Small intestine (tissue), 7 donors: Measurements from ENCODE around the gene RAB22A. TPM values are rescaled to one million over a fixed set of nuclear protein-coding genes. Genes with fewer than 3 reads are reported as not detected.
A peak's percentile ranks its signal among the peaks of the same experiment; 100 is the strongest.
"Not testable (repeated sequence)": the region's sequence is repeated elsewhere in the genome, so short reads cannot be mapped to it uniquely, and the experiment has no call there.

Source experiments
- DNase-seq, 2 donors: peaks; one replicate each; pipeline versions ENCODE4 v3.0.0 to v3.0.0-alpha.2; 2013
- FAIRE-seq: peaks from 2 replicates; lab custom pipeline; 2012; peaks lifted over from hg19 to GRCh38; lab: Jason Lieb, UNC
- H3K27ac ChIP-seq, 3 donors: one replicate each; pipeline ENCODE4 v1.5.1; 2013; ENCODE audit warnings: low read length in 2 of 3, mild to moderate bottlenecking in 2 of 3, control low read depth in 1 of 3, inconsistent platforms in 1 of 3, low read depth in 1 of 3, moderate library complexity in 1 of 3
- H3K27me3 ChIP-seq, 3 donors: one replicate each; pipeline ENCODE4 v1.6.1; 2013; ENCODE audit warnings: low read length in 3 of 3, inconsistent platforms in 1 of 3; ENCODE audit not compliant: control insufficient read depth in 3 of 3, insufficient read depth in 3 of 3
- H3K36me3 ChIP-seq, 3 donors: one replicate each; pipeline ENCODE4 v1.6.1; 2013; ENCODE audit warnings: low read length in 3 of 3, inconsistent platforms in 1 of 3, low read depth in 1 of 3, mild to moderate bottlenecking in 1 of 3, moderate library complexity in 1 of 3; ENCODE audit not compliant: control insufficient read depth in 3 of 3, insufficient read depth in 2 of 3
- H3K4me1 ChIP-seq, 3 donors: one replicate each; pipeline ENCODE4 v1.6.1; 2013; ENCODE audit warnings: low read length in 2 of 3, inconsistent platforms in 1 of 3, low read depth in 1 of 3, mild to moderate bottlenecking in 1 of 3, moderate library complexity in 1 of 3; ENCODE audit not compliant: control insufficient read depth in 3 of 3, insufficient read depth in 2 of 3
- H3K4me3 ChIP-seq, 3 donors: one replicate each; pipeline ENCODE4 v1.5.1; 2013; ENCODE audit warnings: low read length in 3 of 3, control low read depth in 1 of 3, inconsistent platforms in 1 of 3, low read depth in 1 of 3, mild to moderate bottlenecking in 1 of 3, moderate library complexity in 1 of 3
- H3K9me3 ChIP-seq, 2 donors: one replicate each; pipeline ENCODE4 v1.6.1; 2013; ENCODE audit warnings: low read depth in 1 of 2, low read length in 1 of 2; ENCODE audit not compliant: control insufficient read depth in 2 of 2, insufficient read depth in 1 of 2
- WGBS, 3 donors: extraction: QIAGEN DNeasy Blood & Tissue Kit; methylation state at CpG; one replicate each; pipeline ENCODE4 v1.1.7; 2013; 5-methylcytosine and 5-hydroxymethylcytosine counted together
- polyA plus RNA-seq, 4 donors: library from polyadenylated mRNA; stranded (reverse) in 3 of 4; unstranded in 1 of 4; fragments of 200-250 nt in 3 of 4; fragments of 120-200 nt in 1 of 4; gene quantifications; one replicate each; pipeline versions ENCODE4 v1.2.1 to v1.2.3, GENCODE V29; 2013
- donor health status: healthy with polysubstance abuse.
- donor health status: control.
- donor health status: control.
- donor health status: Bipolar disorder and iron deficiency.
- donor health status: healthy.

The RAB22A gene
- polyA plus RNA-seq, 4 donors, result 6.9 to 19.7 (median 12.1) TPM

DNA sequence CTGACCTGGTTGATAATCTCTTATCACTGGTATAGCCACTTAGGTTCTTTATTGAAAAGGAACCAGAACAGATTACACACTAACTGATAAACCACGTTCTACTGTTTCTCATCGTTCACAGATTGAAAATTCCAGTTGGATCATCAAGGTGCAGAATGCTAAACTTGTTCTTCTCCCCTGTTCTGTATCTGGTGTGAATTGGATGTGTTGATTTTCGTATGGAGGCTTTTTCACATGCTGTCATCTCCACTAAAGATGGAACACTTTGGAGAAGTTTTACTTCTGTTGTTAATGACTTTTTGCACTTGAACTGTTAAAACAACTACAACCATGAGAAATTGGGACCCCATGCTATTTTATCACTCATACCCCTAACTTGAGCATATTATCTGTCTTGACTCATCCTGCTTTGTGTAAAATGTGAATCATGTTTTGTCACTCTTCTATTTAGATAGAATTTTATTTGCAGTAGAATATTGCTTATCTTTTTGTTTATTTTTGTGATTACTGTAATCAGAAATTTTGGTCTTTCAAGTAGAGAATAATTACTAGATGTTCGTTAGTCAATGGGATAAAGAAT is 97.0 kb downstream of the RAB22A start:
- no peak for FAIRE-seq
- peaks cover 0 to 3% (median 0%) of the 10 kb centered on the region in 3 donors for H3K36me3 ChIP-seq
- H3K27me3 ChIP-seq, result no peaks in the 10 kb centered on the region
- no peaks in the 10 kb centered on the region for H3K9me3 ChIP-seq
- 42 to 63% (median 49%) methylated on average over 4 of the region's 4 CpGs for WGBS, 3 donors
- no peak overlapping the region for H3K27ac ChIP-seq
- H3K4me1 ChIP-seq, result peaks cover 0 to 9% (median 2%) of the 10 kb centered on the region in 3 donors
- no peak for DNase-seq
- no peak overlapping the region for H3K4me3 ChIP-seq

DNA sequence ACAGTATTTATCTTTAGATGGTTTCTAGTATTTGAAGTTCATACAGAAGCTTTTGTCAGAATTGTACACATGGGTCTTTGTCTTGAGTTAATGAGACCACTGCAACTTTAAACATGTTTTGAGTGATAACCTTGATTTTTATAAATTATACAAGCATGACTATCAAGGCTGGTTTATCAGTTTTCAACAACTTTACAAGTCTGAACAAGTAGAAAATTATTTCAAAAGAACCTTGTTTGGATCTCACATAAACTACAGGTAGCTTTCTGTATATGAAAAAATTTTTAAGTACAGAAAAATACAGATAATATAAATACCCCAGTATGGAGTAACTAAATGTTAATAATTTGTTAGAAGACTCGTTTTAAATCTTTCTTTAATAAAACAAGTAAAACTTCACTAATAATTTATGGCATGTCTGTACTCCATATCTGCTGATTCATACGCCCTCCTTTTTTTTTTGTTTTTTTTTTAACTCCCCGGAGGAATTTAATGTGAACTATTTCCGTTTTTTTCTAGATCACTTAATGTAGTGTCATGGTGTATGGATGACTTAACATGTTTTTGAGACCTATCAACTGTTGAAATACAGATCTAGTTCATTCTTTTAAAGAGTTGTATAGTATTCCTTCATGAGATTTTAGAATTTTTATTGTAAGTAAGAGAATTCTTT is 97.8 kb downstream of the RAB22A start:
- Histone ChIP-seq H3K9me3 (no peaks in the 10 kb centered on the region), H3K27me3 (no peaks in the 10 kb centered on the region), H3K4me1 (peaks cover 0 to 9% (median 2%) of the 10 kb centered on the region in 3 donors), H3K4me3 (no peak overlapping the region), H3K27ac (no peak overlapping the region), H3K36me3 (peaks cover 0 to 3% (median 0%) of the 10 kb centered on the region in 3 donors)
- DNase-seq, result no peak
- no peak for FAIRE-seq
- WGBS, 3 donors, result 39 to 51% (median 51%) methylated on average over 4 of the region's 4 CpGs

DNA sequence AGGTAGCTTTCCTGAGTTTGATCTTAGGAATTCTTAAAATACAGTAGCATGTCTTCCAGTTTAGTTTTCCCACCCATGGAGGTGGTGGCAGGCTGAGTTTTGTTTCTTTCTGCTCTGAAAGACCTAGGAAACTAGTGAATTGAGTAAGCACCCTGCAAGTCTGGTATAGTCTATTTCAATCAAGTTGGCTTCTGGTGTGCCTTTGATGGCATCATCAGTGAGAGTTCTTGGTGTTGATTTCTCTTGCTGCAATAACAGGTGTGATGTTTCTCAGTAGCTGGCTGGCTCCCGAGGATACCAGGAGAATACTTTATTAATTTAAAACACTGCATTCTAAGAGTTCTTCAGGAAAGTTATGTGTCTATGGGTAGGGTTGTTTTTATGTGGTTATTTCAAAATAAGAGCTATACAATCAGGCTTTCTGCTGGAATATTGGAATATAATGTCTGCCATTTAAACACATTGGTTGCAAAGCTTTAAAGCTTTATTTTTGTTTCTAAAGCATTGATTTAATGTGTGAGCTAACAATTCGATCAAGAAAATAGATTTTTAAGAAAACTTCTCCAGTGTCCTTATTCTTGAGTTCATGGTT is 98.5 kb downstream of the RAB22A start:
- H3K4me3 ChIP-seq, result no peak overlapping the region
- DNase-seq (no peak), FAIRE-seq (no peak)
- peak overlapping the region in 1 of 3 donors; percentile 45 for H3K27ac ChIP-seq
- no peaks in the 10 kb centered on the region for H3K27me3 ChIP-seq
- H3K4me1 ChIP-seq, result peaks cover 0 to 9% (median 2%) of the 10 kb centered on the region in 3 donors
- WGBS, 3 donors, result 52 to 57% (median 52%) methylated on average over 2 of the region's 2 CpGs
- peaks cover 0 to 3% (median 0%) of the 10 kb centered on the region in 3 donors for H3K36me3 ChIP-seq
- no peaks in the 10 kb centered on the region for H3K9me3 ChIP-seq

DNA sequence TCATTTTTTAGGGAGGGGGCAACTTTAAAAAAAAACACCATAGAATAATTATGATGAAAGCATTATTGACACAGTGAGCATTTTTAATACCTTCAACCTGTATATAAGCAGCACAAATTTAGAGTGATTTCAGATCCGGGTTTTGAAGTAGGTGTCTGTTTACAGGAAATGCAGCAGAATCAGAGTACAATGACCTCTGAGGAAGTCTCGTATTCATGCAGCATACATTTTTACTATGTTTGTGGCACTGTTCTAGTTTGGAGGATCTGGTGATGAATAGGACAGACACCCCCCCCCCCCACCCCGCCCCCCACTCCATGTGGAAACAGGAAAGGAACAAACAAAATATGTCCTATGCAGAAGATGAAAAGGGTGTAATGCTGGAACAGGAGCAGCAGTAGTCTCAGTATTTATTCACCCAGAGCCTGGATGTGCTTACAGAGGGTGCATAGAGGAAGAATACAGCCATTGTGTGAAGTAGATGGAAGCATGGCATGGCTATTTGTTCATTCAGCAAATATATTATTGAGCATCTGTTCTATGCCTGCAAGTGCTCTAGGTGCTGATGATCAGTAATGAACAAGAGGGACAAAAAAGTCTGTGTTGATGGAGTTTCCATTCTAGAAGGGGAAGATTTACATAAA is 99.2 kb downstream of the RAB22A start:
- WGBS, 3 donors, result 36 to 38% (median 37%) methylated on average over 3 of the region's 3 CpGs
- FAIRE-seq (no peak), DNase-seq (peak in 1 of 2 donors; percentile 16)
- Histone ChIP-seq H3K4me1 (peaks cover 0 to 9% (median 2%) of the 10 kb centered on the region in 3 donors), H3K4me3 (no peak overlapping the region), H3K36me3 (peaks cover 0 to 3% (median 0%) of the 10 kb centered on the region in 3 donors), H3K27me3 (no peaks in the 10 kb centered on the region), H3K27ac (peak overlapping the region in 1 of 3 donors; percentile 71), H3K9me3 (no peaks in the 10 kb centered on the region)

DNA sequence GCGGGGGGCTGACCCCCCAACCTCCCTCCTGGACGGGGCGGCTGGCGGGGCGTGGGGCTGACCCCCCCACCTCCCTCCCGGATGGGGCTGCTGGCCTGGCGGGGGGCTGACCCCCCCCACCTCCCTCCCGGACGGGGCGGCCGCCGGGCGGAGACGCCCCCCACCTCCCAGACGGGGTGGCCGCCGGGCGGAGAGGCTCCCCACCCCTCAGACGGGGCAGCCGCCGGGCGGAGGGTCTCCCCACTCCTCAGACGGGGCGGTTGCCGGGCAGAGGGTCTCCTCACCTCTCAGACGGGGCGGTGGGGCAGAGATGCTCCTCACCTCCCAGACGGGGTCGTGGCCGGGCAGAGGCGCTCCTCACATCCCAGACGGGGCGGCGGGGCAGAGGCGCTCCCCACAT is 104.7 kb downstream of the RAB22A start:
- H3K36me3 ChIP-seq, H3K27ac ChIP-seq, DNase-seq, H3K27me3 ChIP-seq, FAIRE-seq, H3K4me3 ChIP-seq, H3K4me1 ChIP-seq, H3K9me3 ChIP-seq: not testable (repeated sequence)
- WGBS, 3 donors, result 90 to 100% (median 98%) methylated on average over 2 to 32 of the region's 35 CpGs

DNA sequence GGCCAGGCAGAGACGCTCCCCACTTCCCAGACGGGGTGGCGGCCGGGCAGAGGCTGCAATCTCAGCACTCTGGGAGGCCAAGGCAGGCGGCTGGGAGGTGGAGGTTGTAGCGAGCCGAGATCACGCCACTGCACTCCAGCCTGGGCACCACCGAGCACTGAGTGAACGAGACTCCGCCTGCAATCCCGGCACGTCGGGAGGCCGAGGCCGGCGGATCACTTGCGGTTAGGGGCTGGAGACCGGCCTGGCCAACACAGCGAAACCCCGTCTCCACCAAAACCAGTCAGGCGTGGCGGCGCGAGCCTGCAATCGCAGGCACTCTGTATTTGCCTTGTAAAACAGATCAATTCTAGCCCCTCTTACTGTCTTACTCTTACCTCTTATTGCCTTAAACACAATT is 105.3 kb downstream of the RAB22A start:
- FAIRE-seq, H3K36me3 ChIP-seq, H3K9me3 ChIP-seq, H3K27me3 ChIP-seq, H3K27ac ChIP-seq, DNase-seq, H3K4me1 ChIP-seq, H3K4me3 ChIP-seq: not testable (repeated sequence)
- WGBS, 3 donors, result 98 to 100% (median 99%) methylated on average over 22 to 26 of the region's 26 CpGs

DNA sequence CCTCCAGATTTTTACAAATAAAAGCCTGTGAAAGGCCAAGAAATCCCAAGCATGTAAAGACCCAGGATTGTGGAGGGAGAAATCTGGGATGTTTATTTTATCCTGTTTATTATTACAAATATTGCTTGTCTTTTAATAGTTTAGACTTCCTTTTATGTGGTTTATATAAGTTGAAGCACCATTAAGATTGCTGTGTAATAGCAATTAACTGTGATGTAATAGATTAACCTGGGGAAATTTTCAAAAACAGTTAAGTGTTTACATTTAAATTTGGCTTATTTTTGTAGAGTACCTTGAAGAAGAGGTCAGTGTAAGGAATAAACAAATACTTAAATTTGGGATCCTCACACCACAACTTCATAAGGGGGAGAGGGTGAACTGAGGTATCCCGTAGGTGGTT is 106.5 kb downstream of the RAB22A start:
- no peak for FAIRE-seq
- no peak overlapping the region for H3K27ac ChIP-seq

DNA sequence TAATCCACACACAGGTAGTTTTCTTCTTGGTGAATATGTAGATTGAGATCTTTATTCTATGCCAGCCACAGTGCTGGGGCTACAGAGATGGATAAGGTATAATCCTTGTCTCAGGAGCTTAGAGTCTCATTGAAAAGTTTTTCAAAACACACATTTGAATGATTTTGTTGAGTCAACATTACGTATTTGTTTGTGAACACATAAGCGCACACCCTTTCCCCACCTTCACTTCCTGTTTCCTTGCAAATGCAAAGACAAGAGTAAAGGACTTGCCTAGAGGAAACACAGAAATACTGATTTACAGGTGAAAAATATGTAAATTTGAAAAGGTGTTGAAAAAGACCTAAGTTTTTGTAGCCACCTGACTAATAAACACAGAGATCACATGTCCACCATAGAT is 107.3 kb downstream of the RAB22A start:
- FAIRE-seq (no peak), DNase-seq (no peak)
- H3K4me3 ChIP-seq, result no peak overlapping the region
- peaks cover 0 to 3% of the 10 kb centered on the region in 2 donors for H3K9me3 ChIP-seq
- no peak overlapping the region for H3K27ac ChIP-seq
- H3K36me3 ChIP-seq, result peaks cover 7 to 16% (median 11%) of the 10 kb centered on the region in 3 donors
- H3K4me1 ChIP-seq, result peaks cover 0 to 4% (median 3%) of the 10 kb centered on the region in 3 donors
- 68 to 89% (median 85%) methylated on average over 2 of the region's 2 CpGs for WGBS, 3 donors
- no peaks in the 10 kb centered on the region for H3K27me3 ChIP-seq

More for the DNA sequence above, 106.5 kb downstream of the RAB22A start:
- no peak overlapping the region for H3K4me3 ChIP-seq
- H3K4me1 ChIP-seq, result peaks cover 0 to 4% (median 3%) of the 10 kb centered on the region in 3 donors
- peaks cover 5 to 17% (median 7%) of the 10 kb centered on the region in 3 donors for H3K36me3 ChIP-seq
- H3K27me3 ChIP-seq, result no peaks in the 10 kb centered on the region
- H3K9me3 ChIP-seq, result peaks cover 0 to 3% of the 10 kb centered on the region in 2 donors
- DNase-seq, result no peak
- WGBS, 3 donors, result 86 to 96% (median 90%) methylated on average over 1 of the region's 1 CpG
